Naive thymus-derived CD8-positive, alpha-beta T cell (primary cell): Measurements from ENCODE around the gene MOAP1. TPM values are rescaled to one million over a fixed set of nuclear protein-coding genes. Genes with fewer than 3 reads are reported as not detected.
A peak's percentile ranks its signal among the peaks of the same experiment; 100 is the strongest.
"Not testable (repeated sequence)": the region's sequence is repeated elsewhere in the genome, so short reads cannot be mapped to it uniquely, and the experiment has no call there.

Experiments used
- ATAC-seq, 2 donors: fragments of 150-1000 bp; cut with Tn5 transposase in 1 of 2; sonication (Bioruptor Pico), chemical (Tn5 transposase) in 1 of 2; 1 replicate in 1 of 2; 2 replicates in 1 of 2; pipeline ENCODE4 v1.10.0; 2021; ENCODE audit warnings: mild to moderate bottlenecking in 2 of 2, moderate library complexity in 2 of 2
- POLR2A ChIA-PET: fragments of 350-600 bp; sonication (Branson Sonifier 250); formaldehyde crosslinking; loops from one replicate; lab custom pipeline; 2021; ENCODE audit warnings: antibody characterized with exemption; lab: Charles Lee
- DNase-seq, 10 donors: peaks; one replicate each; pipeline versions ENCODE4 v3.0.0 to v3.0.0-alpha.2; 2020 to 2022
- H3K27ac Mint-ChIP-seq, 10 donors: one replicate each; pipeline ENCODE4 v1.8.0; 2020 to 2022; ENCODE audit warnings: mild to moderate bottlenecking in 10 of 10, mixed read lengths in 10 of 10, moderate library complexity in 4 of 10, inconsistent platforms in 1 of 10
- H3K27me3 Mint-ChIP-seq, 5 donors: one replicate each; pipeline ENCODE4 v1.8.0; 2021 to 2022; ENCODE audit warnings: mixed read lengths in 5 of 5
- H3K36me3 Mint-ChIP-seq, 3 donors: one replicate each; pipeline ENCODE4 v1.8.0; 2020 to 2022; ENCODE audit warnings: mixed read lengths in 3 of 3, mild to moderate bottlenecking in 2 of 3, inconsistent platforms in 1 of 3
- H3K4me1 Mint-ChIP-seq, 4 donors: one replicate each; pipeline ENCODE4 v1.8.0; 2021 to 2022; ENCODE audit warnings: mixed read lengths in 4 of 4
- H3K4me3 Mint-ChIP-seq, 10 donors: one replicate each; pipeline ENCODE4 v1.8.0; 2020 to 2022; ENCODE audit warnings: mild to moderate bottlenecking in 10 of 10, mixed read lengths in 10 of 10, moderate library complexity in 6 of 10, inconsistent platforms in 1 of 10
- H3K9me3 Mint-ChIP-seq, 9 donors: one replicate each; pipeline ENCODE4 v1.8.0; 2020 to 2022; ENCODE audit warnings: mixed read lengths in 9 of 9, mild to moderate bottlenecking in 3 of 9, inconsistent platforms in 1 of 9, moderate library complexity in 1 of 9
- polyA plus RNA-seq, 3 donors: library from polyadenylated mRNA; unstranded; fragments of 300-500 nt; fragmentation: Illumina TruSeq; gene quantifications; one replicate each; pipeline ENCODE4 v1.2.3, GENCODE V29; 2021
- total RNA-seq, 8 experiments: library from RNA in 2 of 8; stranded (reverse) in 2 of 8; gene quantifications; one replicate each; pipeline ENCODE4 v1.2.3 and lab custom pipeline; 2021 to 2026

The MOAP1 gene
- total and polyA plus RNA-seq, 5 experiments from 2014 or later = 56.8 to 75.0 (median 58.7) TPM

GRCh38 chr14:93175492-93175891 is 9.2 kb downstream of the MOAP1 start:
- no peaks in the 10 kb centered on the region for H3K9me3 Mint-ChIP-seq
- POLR2A ChIA-PET = interaction anchor here (1.6 kb wide), 1 partner anchor 9 kb away, joined by 4 read pairs; the partner anchor contains the start of genes LYSET and MOAP1
- DNase-seq = no peak
- H3K27me3 Mint-ChIP-seq = peaks cover 0 to 3% (median 0%) of the 10 kb centered on the region in 5 donors
- no peak overlapping the region for H3K27ac Mint-ChIP-seq
- H3K4me1 Mint-ChIP-seq = peaks cover 0 to 2% (median 0%) of the 10 kb centered on the region in 4 donors
- H3K36me3 Mint-ChIP-seq = no peaks in the 10 kb centered on the region
- no peak overlapping the region for H3K4me3 Mint-ChIP-seq
- no peak for ATAC-seq

DNA sequence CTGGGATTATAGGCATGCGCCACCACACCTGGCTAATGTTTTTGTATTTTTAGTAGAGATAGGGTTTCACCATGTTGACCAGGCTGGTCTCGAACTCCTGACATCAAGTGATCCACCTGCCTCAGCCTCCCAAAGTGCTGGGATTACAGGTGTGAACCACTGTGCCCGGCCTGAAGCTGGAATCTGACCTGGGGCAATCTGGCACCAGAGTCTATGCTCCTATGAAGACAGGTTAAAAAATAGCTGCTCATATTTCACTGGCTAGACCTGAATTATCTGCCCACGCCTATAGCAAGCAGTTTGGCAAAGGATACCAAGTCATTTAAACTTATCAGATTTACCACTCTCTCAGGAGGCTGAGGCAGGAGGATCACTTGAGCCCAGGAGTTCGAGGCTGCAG is 10.0 kb downstream of the MOAP1 start:
- H3K36me3 Mint-ChIP-seq, H3K9me3 Mint-ChIP-seq, H3K27ac Mint-ChIP-seq, DNase-seq, H3K4me3 Mint-ChIP-seq, H3K4me1 Mint-ChIP-seq, H3K27me3 Mint-ChIP-seq, POLR2A ChIA-PET, ATAC-seq: not testable (repeated sequence)

- Mint-ChIP-seq H3K9me3 (no peaks in the 10 kb centered on the region), H3K27me3 (peaks cover 0 to 5% (median 0%) of the 10 kb centered on the region in 5 donors), H3K4me3 (no peak overlapping the region), H3K36me3 (no peaks in the 10 kb centered on the region), H3K27ac (no peak overlapping the region), H3K4me1 (peaks cover 0 to 2% (median 0%) of the 10 kb centered on the region in 4 donors)
- ATAC-seq (no peak), DNase-seq (no peak)
- POLR2A ChIA-PET = no interaction called here
These were observed 10.7 kb downstream of the MOAP1 start for GRCh38 chr14:93173943-93174395.

- no peak for ATAC-seq
- POLR2A ChIA-PET = no interaction called here
- Mint-ChIP-seq H3K4me3 (no peak overlapping the region), H3K27ac (no peak overlapping the region), H3K36me3 (no peaks in the 10 kb centered on the region), H3K4me1 (no peaks in the 10 kb centered on the region), H3K27me3 (peaks cover 0 to 5% (median 0%) of the 10 kb centered on the region in 5 donors), H3K9me3 (no peaks in the 10 kb centered on the region)
- DNase-seq = no peak
These were observed 13.3 kb downstream of the MOAP1 start for GRCh38 chr14:93171376-93171775.

DNA sequence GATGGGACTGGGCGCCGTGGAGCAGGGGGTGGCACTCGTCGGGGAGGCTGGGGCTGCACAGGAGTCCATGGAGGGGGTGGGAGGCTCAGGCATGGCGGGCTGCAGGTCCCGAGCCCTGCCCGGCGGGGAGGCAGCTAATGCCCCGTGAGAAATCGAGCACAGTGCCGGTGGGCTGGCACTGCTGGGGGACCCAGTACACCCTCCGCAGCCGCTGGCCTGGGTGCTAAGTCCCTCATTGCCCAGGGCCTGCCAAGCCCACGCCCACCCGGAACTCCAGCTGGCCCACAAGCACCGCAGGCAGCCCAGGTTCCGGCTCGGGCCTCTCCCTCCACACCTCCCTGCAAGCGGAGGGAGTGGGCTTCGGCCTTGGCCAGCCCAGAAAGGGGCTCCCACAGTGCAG is 14.6 kb downstream of the MOAP1 start:
- POLR2A ChIA-PET, H3K27me3 Mint-ChIP-seq, DNase-seq, H3K4me3 Mint-ChIP-seq, ATAC-seq, H3K36me3 Mint-ChIP-seq, H3K27ac Mint-ChIP-seq, H3K4me1 Mint-ChIP-seq, H3K9me3 Mint-ChIP-seq: not testable (repeated sequence)

GRCh38 chr14:93169619-93170018 is 15.1 kb downstream of the MOAP1 start:
- H3K27ac Mint-ChIP-seq, H3K9me3 Mint-ChIP-seq, H3K4me1 Mint-ChIP-seq, H3K27me3 Mint-ChIP-seq, POLR2A ChIA-PET, ATAC-seq, DNase-seq, H3K36me3 Mint-ChIP-seq: not testable (repeated sequence)
- peak overlapping the region in 1 of 10 donors; percentile 51 for H3K4me3 Mint-ChIP-seq

- DNase-seq, H3K27ac Mint-ChIP-seq, H3K9me3 Mint-ChIP-seq, H3K36me3 Mint-ChIP-seq, ATAC-seq, H3K27me3 Mint-ChIP-seq, H3K4me3 Mint-ChIP-seq, H3K4me1 Mint-ChIP-seq, POLR2A ChIA-PET: not testable (repeated sequence)
These were observed 16.1 kb downstream of the MOAP1 start for GRCh38 chr14:93168610-93169009.

GRCh38 chr14:93165271-93166265 is 19.1 kb downstream of the MOAP1 start:
- H3K4me1 Mint-ChIP-seq, H3K36me3 Mint-ChIP-seq, ATAC-seq, DNase-seq, H3K27me3 Mint-ChIP-seq, H3K4me3 Mint-ChIP-seq, H3K27ac Mint-ChIP-seq, POLR2A ChIA-PET, H3K9me3 Mint-ChIP-seq: not testable (repeated sequence)

DNA sequence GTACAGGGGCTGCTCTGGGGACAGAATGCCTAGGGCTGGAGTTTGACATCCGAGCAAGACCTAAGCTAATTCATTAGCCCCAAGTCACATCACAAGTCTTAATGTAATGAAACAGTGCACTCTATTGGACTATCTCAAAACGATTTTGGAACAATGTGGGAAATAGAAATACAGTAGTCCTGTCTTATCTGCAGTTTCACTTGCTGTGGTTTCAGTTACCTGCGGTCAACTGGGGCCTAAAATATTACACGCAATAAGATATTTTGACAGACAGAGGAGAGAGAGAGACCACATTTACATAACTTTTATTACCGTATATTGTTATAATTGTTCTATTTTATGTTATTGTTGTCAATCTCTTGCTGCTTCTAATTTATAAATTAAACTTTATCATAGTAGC is 21.1 kb downstream of the MOAP1 start:
- POLR2A ChIA-PET = no interaction called here
- Mint-ChIP-seq H3K27me3 (no peaks in the 10 kb centered on the region), H3K36me3 (no peaks in the 10 kb centered on the region), H3K27ac (peak overlapping the region in 1 of 10 donors; percentile 50), H3K4me3 (no peak overlapping the region), H3K9me3 (no peaks in the 10 kb centered on the region), H3K4me1 (no peaks in the 10 kb centered on the region)
- DNase-seq = no peak
- no peak for ATAC-seq

- Mint-ChIP-seq H3K27me3 (no peaks in the 10 kb centered on the region), H3K4me3 (no peak overlapping the region), H3K27ac (no peak overlapping the region), H3K9me3 (no peaks in the 10 kb centered on the region), H3K4me1 (no peaks in the 10 kb centered on the region), H3K36me3 (no peaks in the 10 kb centered on the region)
- DNase-seq (no peak), ATAC-seq (no peak)
- POLR2A ChIA-PET = no interaction called here
These were observed 23.2 kb downstream of the MOAP1 start for GRCh38 chr14:93161411-93161940.

DNA sequence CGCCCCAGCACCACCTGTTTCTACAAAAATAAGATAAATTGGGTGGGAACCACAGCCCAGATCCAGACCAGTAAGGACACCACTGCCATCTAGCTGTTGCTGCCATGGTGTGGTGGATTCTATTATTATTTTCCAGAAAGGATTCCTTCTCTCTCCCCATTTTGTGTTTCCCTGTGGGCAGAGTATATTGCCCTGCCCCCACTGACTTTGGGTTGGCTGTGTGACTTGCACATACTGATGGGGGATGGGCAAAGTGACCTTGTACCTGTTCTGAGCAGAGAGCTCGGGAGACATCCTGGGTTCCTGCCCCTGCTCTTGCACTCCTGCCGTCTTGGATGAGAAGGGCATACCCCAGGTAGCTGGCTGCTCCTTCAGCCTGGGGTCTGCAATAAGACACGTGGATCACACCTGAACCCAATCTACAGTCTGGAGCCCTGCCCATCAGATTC is 24.3 kb downstream of the MOAP1 start:
- no peak overlapping the region for H3K4me3 Mint-ChIP-seq
- DNase-seq = no peak
- no peaks in the 10 kb centered on the region for H3K9me3 Mint-ChIP-seq
- H3K27me3 Mint-ChIP-seq = no peaks in the 10 kb centered on the region
- peak in 1 of 2 donors; percentile 33 for ATAC-seq
- no peaks in the 10 kb centered on the region for H3K4me1 Mint-ChIP-seq
- POLR2A ChIA-PET = no interaction called here
- no peaks in the 10 kb centered on the region for H3K36me3 Mint-ChIP-seq
- no peak overlapping the region for H3K27ac Mint-ChIP-seq

GRCh38 chr14:93159625-93160352 is 24.9 kb downstream of the MOAP1 start:
- H3K4me3 Mint-ChIP-seq, ATAC-seq, H3K36me3 Mint-ChIP-seq, H3K27ac Mint-ChIP-seq, DNase-seq, H3K27me3 Mint-ChIP-seq, H3K4me1 Mint-ChIP-seq, H3K9me3 Mint-ChIP-seq: not testable (repeated sequence)
- POLR2A ChIA-PET = interaction anchor here (0.8 kb wide), 1 partner anchor 1172 kb away, joined by 3 read pairs; no protein-coding TSS in a partner anchor

- H3K4me3 Mint-ChIP-seq, H3K9me3 Mint-ChIP-seq, DNase-seq, POLR2A ChIA-PET, ATAC-seq, H3K36me3 Mint-ChIP-seq, H3K27me3 Mint-ChIP-seq, H3K27ac Mint-ChIP-seq, H3K4me1 Mint-ChIP-seq: not testable (repeated sequence)
These were observed 26.3 kb downstream of the MOAP1 start for GRCh38 chr14:93158349-93158748.
